K562 (cell line): ENCODE results near the gene DGCR8. TPM values are rescaled to one million over a fixed set of nuclear protein-coding genes. Genes with fewer than 3 reads are reported as not detected.

Experiments used
- ATAC-seq: fragments of 200-7000 bp; cut with Tn5 transposase; 3 replicates; pipeline ENCODE4 v1.9.1; 2020; ENCODE audit warnings: moderate library complexity
- BruUV-seq: library from RNA; stranded (reverse); fragments of 400-500 nt; replicated peaks from 2 replicates; lab custom pipeline; 2021; lab: Mats Ljungman, UMichigan
- CTCF ChIA-PET: fragments of 300-600 bp; formaldehyde crosslinking; extraction: SDS; loops from one replicate; lab custom pipeline; 2021; ENCODE audit warnings: low intra/inter-chr PET ratio; lab: Yijun Ruan, JAX
- POLR2A ChIA-PET: fragments of 300-600, 350-650 bp; sonication (Branson Sonifier 250); formaldehyde crosslinking; extraction: SDS; loops from one replicate; lab custom pipeline; 2021; ENCODE audit warnings: antibody characterized with exemption, inconsistent platforms; lab: Yijun Ruan, JAX
- DNase-seq, 4 experiments: peaks; one replicate each; pipeline versions ENCODE4 v3.0.0 to v3.0.0-alpha.2; 2011 to 2018; ENCODE audit warnings: low spot score in 3 of 4, mixed read lengths in 3 of 4; ENCODE audit errors: extremely low read depth in 1 of 4
- FAIRE-seq: peaks from 2 replicates; lab custom pipeline; 2011; peaks lifted over from hg19 to GRCh38; lab: Jason Lieb, UNC
- H2AFZ ChIP-seq: 2 replicates; pipeline ENCODE4 v1.6.0; 2011; ENCODE audit warnings: low read depth, low read length, control low read depth, inconsistent platforms
- H3K27ac ChIP-seq: fragments of 200-600 bp; 3 replicates; pipeline ENCODE4 v1.8.0; 2011; ENCODE audit warnings: low read depth, mild to moderate bottlenecking, control low read depth, inconsistent platforms, low read length, moderate library complexity, mixed read lengths; ENCODE audit errors: extremely low read depth
- H3K27me3 ChIP-seq, 2 experiments: fragments of 300-600 bp in 1 of 2; 2 replicates in 1 of 2; 3 replicates in 1 of 2; pipeline versions ENCODE4 v1.6.0 to v1.8.0; 2011; ENCODE audit warnings: inconsistent platforms in 2 of 2, low read length in 2 of 2, mild to moderate bottlenecking in 1 of 2, mixed read lengths in 1 of 2, moderate library complexity in 1 of 2; ENCODE audit not compliant: control insufficient read depth in 2 of 2, insufficient read depth in 2 of 2
- H3K36me3 ChIP-seq: fragments of 300-600 bp; 3 replicates; pipeline ENCODE4 v1.8.0; 2011; ENCODE audit warnings: mild to moderate bottlenecking, low read length, inconsistent platforms; ENCODE audit not compliant: control insufficient read depth, insufficient read depth
- H3K4me1 ChIP-seq, 2 experiments: fragments of 200-600 bp in 1 of 2; replicated peaks in 1 of 2; 2 replicates in 1 of 2; 3 replicates in 1 of 2; pipeline versions ENCODE4 v1.5.1 to v1.8.0; 2011; ENCODE audit warnings: inconsistent platforms in 2 of 2, low read length in 2 of 2, mild to moderate bottlenecking in 1 of 2, mixed read lengths in 1 of 2, moderate library complexity in 1 of 2; ENCODE audit not compliant: control insufficient read depth in 2 of 2, insufficient read depth in 2 of 2
- H3K4me2 ChIP-seq: 2 replicates; pipeline ENCODE4 v1.6.1; 2011; ENCODE audit warnings: low read length, control low read depth, inconsistent platforms, mixed read lengths; ENCODE audit not compliant: insufficient read depth
- H3K4me3 ChIP-seq: fragments of 200-600 bp; sonication (generic), shearing (Covaris generic); 2 replicates; pipeline ENCODE4 v1.5.1; 2016; ENCODE audit warnings: control low read depth, inconsistent platforms
- H3K79me2 ChIP-seq: fragments of 200-600 bp; 3 replicates; pipeline ENCODE4 v1.8.0; 2011; ENCODE audit warnings: low read length, inconsistent platforms; ENCODE audit not compliant: control insufficient read depth, insufficient read depth
- H3K9ac ChIP-seq, 2 experiments: 2 replicates each; pipeline versions ENCODE4 v1.6.0 to v1.6.1; 2011; ENCODE audit warnings: low read depth in 2 of 2, low read length in 2 of 2, control low read depth in 1 of 2, inconsistent platforms in 1 of 2, mild to moderate bottlenecking in 1 of 2, mixed read lengths in 1 of 2; ENCODE audit not compliant: insufficient read depth in 1 of 2
- H3K9me1 ChIP-seq: one replicate; pipeline ENCODE4 v1.6.0; 2011; ENCODE audit warnings: inconsistent platforms, mild to moderate bottlenecking, low read length, moderate library complexity; ENCODE audit not compliant: control insufficient read depth, insufficient read depth
- H3K9me3 ChIP-seq: replicated peaks from 2 replicates; pipeline ENCODE4 v1.5.1; 2011; ENCODE audit warnings: low read depth, low read length, inconsistent platforms; ENCODE audit not compliant: control insufficient read depth, insufficient read depth
- H4K20me1 ChIP-seq: replicated peaks from 2 replicates; pipeline ENCODE4 v1.6.1; 2011; ENCODE audit warnings: low read length, inconsistent platforms, mixed read lengths; ENCODE audit not compliant: control insufficient read depth, insufficient read depth
- POLR2A ChIP-seq: fragments of 450-650 bp; conservative IDR thresholded peaks from 2 replicates; pipeline ENCODE4 v1.6.1; 2016
- SAP30 ChIP-seq: fragments of 200-600 bp; sonication (generic); IDR thresholded peaks from 2 replicates; pipeline ENCODE4 v1.6.1; 2012; ENCODE audit warnings: borderline replicate concordance, low read depth, mild to moderate bottlenecking, moderate library complexity, low read length, control low read depth, inconsistent platforms; ENCODE audit not compliant: insufficient read depth, poor library complexity, severe bottlenecking
- SUPT5H ChIP-seq: fragments of 450-650 bp; IDR thresholded peaks from 2 replicates; pipeline ENCODE4 v1.6.1; 2016
- XRCC3 ChIP-seq: fragments of 450-650 bp; IDR thresholded peaks from 2 replicates; pipeline ENCODE4 v1.6.1; 2017; ENCODE audit warnings: mild to moderate bottlenecking, moderate library complexity
- WGBS: fragments of 100-300 bp; shearing (Covaris generic); methylation state at CpG from one replicate; pipeline ENCODE4 v1.1.6; 2016; ENCODE audit warnings: low coverage, mixed read lengths; ENCODE audit not compliant: insufficient coverage; ENCODE audit errors: missing lambda C conversion rate; 5-methylcytosine and 5-hydroxymethylcytosine counted together
- in situ Hi-C: fragments of 300-500 bp; cut with MboI; formaldehyde crosslinking; loops from 4 replicates; pipeline ENCODE4 v1.15.0; 2018; ENCODE audit warnings: inconsistent platforms, mixed read lengths
- intact Hi-C: fragments of 100-400 bp; cut with micrococcal nuclease; formaldehyde crosslinking; loops from 2 replicates; pipeline ENCODE4 v1.14.2; 2022
- polyA plus RNA-seq, 8 experiments: library from polyadenylated mRNA; depleted of rRNA in 4 of 8; stranded (reverse) in 5 of 8; unstranded in 3 of 8; fragments of >200 nt; fragmentation: Nextera tagmentation in 2 of 8; fragmentation: Illumina TruSeq in 1 of 8; extraction: Ambion mirVana in 2 of 8; extraction: Trizol in 1 of 8; gene quantifications; 2 replicates each; pipeline versions ENCODE4 v1.2.1 to v1.2.3, GENCODE V29; 2011 to 2014; ENCODE audit warnings: inconsistent platforms in 1 of 8, missing spikeins in 1 of 8
- total RNA-seq, 7 experiments: library from RNA; depleted of rRNA in 6 of 7; stranded (reverse); fragments of >200 nt in 6 of 7; fragmentation: Illumina TruSeq in 2 of 7; extraction: Trizol in 2 of 7; gene quantifications; 2 replicates each; pipeline versions ENCODE4 v1.2.1 to v1.2.3, GENCODE V29; 2011 to 2021; ENCODE audit warnings: low replicate concordance in 1 of 7
- TF ChIP-seq, protein P1 (sequence below): fragments of 200-600 bp; sonication (generic); IDR thresholded peaks from one replicate; pipeline ENCODE4 v1.6.1; 2012; ENCODE audit warnings: mild to moderate bottlenecking, low read depth, low read length, inconsistent platforms
- TF ChIP-seq, protein P2 (sequence below), 2 experiments: fragments of 450-650 bp in 1 of 2; sonication (generic) in 1 of 2; formaldehyde crosslinking in 1 of 2; IDR thresholded peaks in 1 of 2; conservative IDR thresholded peaks in 1 of 2; 2 replicates each; pipeline versions ENCODE4 v1.6.1 to v1.8.1; 2016 to 2023; ENCODE audit warnings: mild to moderate bottlenecking in 2 of 2, moderate library complexity in 2 of 2, inconsistent platforms in 1 of 2, missing genetic modification reagents in 1 of 2

The DGCR8 gene
- total and polyA plus RNA-seq, 9 of the 15 experiments (the other 6 are each of a cell fraction or from before 2014, with no cell fraction given), result 5.9 to 144 (median 80.1) TPM

DNA sequence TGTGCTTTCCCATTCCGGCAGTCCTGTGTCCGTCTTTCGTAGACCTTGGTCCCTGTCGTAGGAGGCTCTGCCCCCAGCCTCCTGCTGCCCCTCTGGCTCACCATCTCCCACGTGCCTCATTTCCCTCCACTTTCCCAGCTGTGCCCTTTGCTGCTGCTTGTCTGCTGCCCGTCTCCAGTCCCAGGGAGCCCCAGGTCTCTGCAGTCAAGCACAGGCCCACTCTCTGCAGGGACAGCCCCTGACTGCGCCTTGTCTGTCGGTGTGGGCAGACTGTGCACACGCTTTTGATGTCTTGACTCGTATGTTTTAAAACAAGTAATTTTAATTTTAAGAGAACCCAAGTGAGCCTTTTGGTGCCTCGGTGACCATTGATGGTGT, 12.4 kb downstream of the DGCR8 start:
- TF ChIP-seq XRCC3, result no peak
- TF ChIP-seq, protein P1, sequence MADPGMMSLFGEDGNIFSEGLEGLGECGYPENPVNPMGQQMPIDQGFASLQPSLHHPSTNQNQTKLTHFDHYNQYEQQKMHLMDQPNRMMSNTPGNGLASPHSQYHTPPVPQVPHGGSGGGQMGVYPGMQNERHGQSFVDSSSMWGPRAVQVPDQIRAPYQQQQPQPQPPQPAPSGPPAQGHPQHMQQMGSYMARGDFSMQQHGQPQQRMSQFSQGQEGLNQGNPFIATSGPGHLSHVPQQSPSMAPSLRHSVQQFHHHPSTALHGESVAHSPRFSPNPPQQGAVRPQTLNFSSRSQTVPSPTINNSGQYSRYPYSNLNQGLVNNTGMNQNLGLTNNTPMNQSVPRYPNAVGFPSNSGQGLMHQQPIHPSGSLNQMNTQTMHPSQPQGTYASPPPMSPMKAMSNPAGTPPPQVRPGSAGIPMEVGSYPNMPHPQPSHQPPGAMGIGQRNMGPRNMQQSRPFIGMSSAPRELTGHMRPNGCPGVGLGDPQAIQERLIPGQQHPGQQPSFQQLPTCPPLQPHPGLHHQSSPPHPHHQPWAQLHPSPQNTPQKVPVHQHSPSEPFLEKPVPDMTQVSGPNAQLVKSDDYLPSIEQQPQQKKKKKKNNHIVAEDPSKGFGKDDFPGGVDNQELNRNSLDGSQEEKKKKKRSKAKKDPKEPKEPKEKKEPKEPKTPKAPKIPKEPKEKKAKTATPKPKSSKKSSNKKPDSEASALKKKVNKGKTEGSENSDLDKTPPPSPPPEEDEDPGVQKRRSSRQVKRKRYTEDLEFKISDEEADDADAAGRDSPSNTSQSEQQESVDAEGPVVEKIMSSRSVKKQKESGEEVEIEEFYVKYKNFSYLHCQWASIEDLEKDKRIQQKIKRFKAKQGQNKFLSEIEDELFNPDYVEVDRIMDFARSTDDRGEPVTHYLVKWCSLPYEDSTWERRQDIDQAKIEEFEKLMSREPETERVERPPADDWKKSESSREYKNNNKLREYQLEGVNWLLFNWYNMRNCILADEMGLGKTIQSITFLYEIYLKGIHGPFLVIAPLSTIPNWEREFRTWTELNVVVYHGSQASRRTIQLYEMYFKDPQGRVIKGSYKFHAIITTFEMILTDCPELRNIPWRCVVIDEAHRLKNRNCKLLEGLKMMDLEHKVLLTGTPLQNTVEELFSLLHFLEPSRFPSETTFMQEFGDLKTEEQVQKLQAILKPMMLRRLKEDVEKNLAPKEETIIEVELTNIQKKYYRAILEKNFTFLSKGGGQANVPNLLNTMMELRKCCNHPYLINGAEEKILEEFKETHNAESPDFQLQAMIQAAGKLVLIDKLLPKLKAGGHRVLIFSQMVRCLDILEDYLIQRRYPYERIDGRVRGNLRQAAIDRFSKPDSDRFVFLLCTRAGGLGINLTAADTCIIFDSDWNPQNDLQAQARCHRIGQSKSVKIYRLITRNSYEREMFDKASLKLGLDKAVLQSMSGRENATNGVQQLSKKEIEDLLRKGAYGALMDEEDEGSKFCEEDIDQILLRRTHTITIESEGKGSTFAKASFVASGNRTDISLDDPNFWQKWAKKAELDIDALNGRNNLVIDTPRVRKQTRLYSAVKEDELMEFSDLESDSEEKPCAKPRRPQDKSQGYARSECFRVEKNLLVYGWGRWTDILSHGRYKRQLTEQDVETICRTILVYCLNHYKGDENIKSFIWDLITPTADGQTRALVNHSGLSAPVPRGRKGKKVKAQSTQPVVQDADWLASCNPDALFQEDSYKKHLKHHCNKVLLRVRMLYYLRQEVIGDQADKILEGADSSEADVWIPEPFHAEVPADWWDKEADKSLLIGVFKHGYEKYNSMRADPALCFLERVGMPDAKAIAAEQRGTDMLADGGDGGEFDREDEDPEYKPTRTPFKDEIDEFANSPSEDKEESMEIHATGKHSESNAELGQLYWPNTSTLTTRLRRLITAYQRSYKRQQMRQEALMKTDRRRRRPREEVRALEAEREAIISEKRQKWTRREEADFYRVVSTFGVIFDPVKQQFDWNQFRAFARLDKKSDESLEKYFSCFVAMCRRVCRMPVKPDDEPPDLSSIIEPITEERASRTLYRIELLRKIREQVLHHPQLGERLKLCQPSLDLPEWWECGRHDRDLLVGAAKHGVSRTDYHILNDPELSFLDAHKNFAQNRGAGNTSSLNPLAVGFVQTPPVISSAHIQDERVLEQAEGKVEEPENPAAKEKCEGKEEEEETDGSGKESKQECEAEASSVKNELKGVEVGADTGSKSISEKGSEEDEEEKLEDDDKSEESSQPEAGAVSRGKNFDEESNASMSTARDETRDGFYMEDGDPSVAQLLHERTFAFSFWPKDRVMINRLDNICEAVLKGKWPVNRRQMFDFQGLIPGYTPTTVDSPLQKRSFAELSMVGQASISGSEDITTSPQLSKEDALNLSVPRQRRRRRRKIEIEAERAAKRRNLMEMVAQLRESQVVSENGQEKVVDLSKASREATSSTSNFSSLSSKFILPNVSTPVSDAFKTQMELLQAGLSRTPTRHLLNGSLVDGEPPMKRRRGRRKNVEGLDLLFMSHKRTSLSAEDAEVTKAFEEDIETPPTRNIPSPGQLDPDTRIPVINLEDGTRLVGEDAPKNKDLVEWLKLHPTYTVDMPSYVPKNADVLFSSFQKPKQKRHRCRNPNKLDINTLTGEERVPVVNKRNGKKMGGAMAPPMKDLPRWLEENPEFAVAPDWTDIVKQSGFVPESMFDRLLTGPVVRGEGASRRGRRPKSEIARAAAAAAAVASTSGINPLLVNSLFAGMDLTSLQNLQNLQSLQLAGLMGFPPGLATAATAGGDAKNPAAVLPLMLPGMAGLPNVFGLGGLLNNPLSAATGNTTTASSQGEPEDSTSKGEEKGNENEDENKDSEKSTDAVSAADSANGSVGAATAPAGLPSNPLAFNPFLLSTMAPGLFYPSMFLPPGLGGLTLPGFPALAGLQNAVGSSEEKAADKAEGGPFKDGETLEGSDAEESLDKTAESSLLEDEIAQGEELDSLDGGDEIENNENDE, result peak; percentile 13
- TF ChIP-seq SUPT5H, result peak; percentile 37
- TF ChIP-seq SAP30, result peak; percentile 3
- TF ChIP-seq, protein P2, sequence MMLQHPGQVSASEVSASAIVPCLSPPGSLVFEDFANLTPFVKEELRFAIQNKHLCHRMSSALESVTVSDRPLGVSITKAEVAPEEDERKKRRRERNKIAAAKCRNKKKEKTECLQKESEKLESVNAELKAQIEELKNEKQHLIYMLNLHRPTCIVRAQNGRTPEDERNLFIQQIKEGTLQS (IDR thresholded peaks at IDR 0.05), result no peak
- TF ChIP-seq, protein P2 (CRISPR knock-in tag; conservative IDR thresholded peaks at IDR 0.05), result no peak
- 0 out of 2 replicates have a peak, but pooled peaks have one; percentile 14 for TF ChIP-seq POLR2A
- no peak overlapping the region for H2AFZ ChIP-seq
- in situ Hi-C loops (no loop called here), intact Hi-C loops (no loop called here)
- H3K9ac ChIP-seq, result peak overlapping the region in 1 of 2 experiments; percentile 22; a peak in 1 of 4 replicates
- no peak for DNase-seq
- H3K9me1 ChIP-seq, result no peaks in the 10 kb centered on the region
- WGBS, result 91% methylated on average over 11 of the region's 11 CpGs
- H3K4me3 ChIP-seq, result no peak overlapping the region
- H3K4me1 ChIP-seq, result peaks cover 0 to 7% of the 10 kb centered on the region in 2 experiments; a peak in 2 of 5 replicates
- no peak for ATAC-seq
- FAIRE-seq, result no peak
- peaks cover 99% of the 10 kb centered on the region for H3K36me3 ChIP-seq
- H3K4me2 ChIP-seq, result no peak overlapping the region
- H3K79me2 ChIP-seq, result peaks cover 69% of the 10 kb centered on the region
- ChIA-PET POLR2A (interaction anchor here (1.6 to 19.4 kb wide), 3 partner anchors 10 to 71 kb away, joined by 4 to 513 read pairs (median 145); partner anchors contain the start of genes DGCR8, RANBP1, TANGO2 and TRMT2A), CTCF (interaction anchor here (0.6 kb wide), 1 partner anchor 64 kb away, joined by 3 read pairs; no protein-coding TSS in a partner anchor)
- no peaks in the 10 kb centered on the region; the same call in 1 of the 2 replicates for H3K9me3 ChIP-seq
- H4K20me1 ChIP-seq, result peaks cover 10% of the 10 kb centered on the region; the same call in 1 of the 2 replicates
- no TSS peak for BruUV-seq
- H3K27me3 ChIP-seq, result no peaks in the 10 kb centered on the region
- H3K27ac ChIP-seq, result no peak overlapping the region
